HG02973 (cell line): ENCODE data around the gene MAPK7.

ENCODE experiments used
- ATAC-seq: cut with Tn5 transposase; IDR thresholded peaks from one replicate; pipeline ENCODE4 v1.9.1; 2021; ENCODE audit warnings: moderate library complexity; ENCODE audit not compliant: unreplicated experiment

The MAPK7 gene

GRCh38 chr17:19414396-19415280, 36.3 kb downstream of the MAPK7 start:
- no peak for ATAC-seq

- ATAC-seq: no peak
Measured at GRCh38 chr17:19415311-19415710, 37.0 kb downstream of the MAPK7 start.

- no peak for ATAC-seq
Measured at GRCh38 chr17:19415806-19416775, 37.8 kb downstream of the MAPK7 start.

GRCh38 chr17:19417611-19418010, 39.3 kb downstream of the MAPK7 start:
- no peak for ATAC-seq

GRCh38 chr17:19418251-19418992, 40.1 kb downstream of the MAPK7 start:
- ATAC-seq: no peak

GRCh38 chr17:19421219-19421618, 42.9 kb downstream of the MAPK7 start:
- no peak for ATAC-seq

GRCh38 chr17:19421926-19422325, 43.6 kb downstream of the MAPK7 start:
- no peak for ATAC-seq

GRCh38 chr17:19424934-19425868, 46.9 kb downstream of the MAPK7 start:
- no peak for ATAC-seq

GRCh38 chr17:19426631-19427030, 48.3 kb downstream of the MAPK7 start:
- no peak for ATAC-seq

GRCh38 chr17:19431691-19432090, 53.4 kb downstream of the MAPK7 start:
- ATAC-seq: no peak
